Stimulated activated naive CD8-positive, alpha-beta T cell treated with anti-CD3 and anti-CD28 coated beads, Interleukin-15, Interleukin-2, amounts not matched to agents 100 U/mL and 50 U/mL, for 24 hours (primary cell): ENCODE data around the gene TRIM62.
A peak's percentile ranks its signal among the peaks of the same experiment; 100 is the strongest.

Experiments used
- ATAC-seq: fragments of 150-1000 bp; cut with Tn5 transposase; one replicate; pipeline ENCODE4 v1.10.0; 2021
- DNase-seq: peaks from one replicate; pipeline ENCODE4 v3.0.0; 2021

Gene TRIM62

GRCh38 chr1:33180226-33180910, 1.5 kb downstream of the TRIM62 start:
- peak; percentile 85 for DNase-seq

GRCh38 chr1:33178836-33179439, 2.9 kb downstream of the TRIM62 start:
- ATAC-seq, result no peak

More at GRCh38 chr1:33180226-33180910, 1.5 kb downstream of the TRIM62 start:
- peak; percentile 5 for ATAC-seq

DNA sequence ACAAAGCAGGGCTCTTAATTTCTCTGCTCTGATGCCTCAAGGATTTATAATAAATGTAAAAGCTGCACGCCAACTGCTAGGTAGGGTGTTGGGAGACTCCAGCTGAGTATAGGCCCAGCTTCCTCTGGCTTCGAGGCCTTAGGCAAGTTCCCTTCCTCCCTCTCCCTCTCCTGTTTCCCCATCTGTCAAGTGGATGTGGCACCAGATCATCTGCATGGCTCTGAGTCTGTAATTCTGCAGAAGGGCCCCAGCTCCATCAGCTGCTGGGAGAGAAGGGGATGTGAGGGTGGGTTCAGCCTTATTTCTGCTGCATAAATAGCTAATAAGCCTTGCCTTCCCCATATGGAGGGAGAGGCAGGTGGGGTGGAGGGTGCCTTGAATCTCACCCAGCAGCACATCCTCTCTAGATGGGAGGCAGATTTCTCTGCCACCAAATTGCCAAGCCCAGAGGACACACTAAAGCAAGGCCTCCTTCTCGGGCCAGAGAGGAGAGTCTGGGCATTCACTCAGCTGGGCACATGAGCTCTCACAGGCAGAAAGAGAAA, 3.8 kb downstream of the TRIM62 start:
- ATAC-seq (no peak), DNase-seq (no peak)

More at GRCh38 chr1:33178836-33179439, 2.9 kb downstream of the TRIM62 start:
- DNase-seq, result no peak

- DNase-seq (no peak), ATAC-seq (no peak)
These were observed 5.0 kb downstream of the TRIM62 start for GRCh38 chr1:33176887-33177286.

DNA sequence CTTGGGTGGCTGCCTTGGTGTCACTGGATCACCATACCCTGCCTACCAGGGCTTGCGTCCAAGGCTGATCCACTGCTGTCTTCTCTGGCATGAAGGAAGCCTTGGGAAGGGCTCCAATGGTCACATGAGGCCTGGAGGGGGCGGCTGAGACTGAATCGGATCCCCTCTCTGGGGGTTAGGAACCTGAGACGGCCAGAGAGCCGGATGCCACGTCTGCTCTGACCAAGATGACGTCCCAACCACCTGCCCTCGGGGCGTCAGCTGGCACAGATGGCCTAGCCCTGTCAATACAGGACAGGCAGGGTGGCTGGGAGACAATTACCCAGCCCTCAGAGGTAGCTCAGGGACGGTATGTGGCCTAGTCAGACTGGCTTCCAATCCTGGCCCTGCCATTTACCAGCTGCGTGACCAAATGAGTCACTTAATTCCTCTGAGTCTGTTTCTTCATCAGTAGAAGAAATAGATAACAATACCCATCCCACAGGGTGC, 5.4 kb downstream of the TRIM62 start:
- DNase-seq (no peak), ATAC-seq (no peak)

- ATAC-seq, result no peak
These were observed 6.0 kb downstream of the TRIM62 start for GRCh38 chr1:33175865-33176264.

GRCh38 chr1:33173091-33173490, 8.8 kb downstream of the TRIM62 start:
- ATAC-seq (no peak), DNase-seq (no peak)

More at GRCh38 chr1:33175865-33176264, 6.0 kb downstream of the TRIM62 start:
- DNase-seq, result no peak

- ATAC-seq, result no peak
- DNase-seq, result no peak
These were observed 9.6 kb downstream of the TRIM62 start for GRCh38 chr1:33171977-33172813.

DNA sequence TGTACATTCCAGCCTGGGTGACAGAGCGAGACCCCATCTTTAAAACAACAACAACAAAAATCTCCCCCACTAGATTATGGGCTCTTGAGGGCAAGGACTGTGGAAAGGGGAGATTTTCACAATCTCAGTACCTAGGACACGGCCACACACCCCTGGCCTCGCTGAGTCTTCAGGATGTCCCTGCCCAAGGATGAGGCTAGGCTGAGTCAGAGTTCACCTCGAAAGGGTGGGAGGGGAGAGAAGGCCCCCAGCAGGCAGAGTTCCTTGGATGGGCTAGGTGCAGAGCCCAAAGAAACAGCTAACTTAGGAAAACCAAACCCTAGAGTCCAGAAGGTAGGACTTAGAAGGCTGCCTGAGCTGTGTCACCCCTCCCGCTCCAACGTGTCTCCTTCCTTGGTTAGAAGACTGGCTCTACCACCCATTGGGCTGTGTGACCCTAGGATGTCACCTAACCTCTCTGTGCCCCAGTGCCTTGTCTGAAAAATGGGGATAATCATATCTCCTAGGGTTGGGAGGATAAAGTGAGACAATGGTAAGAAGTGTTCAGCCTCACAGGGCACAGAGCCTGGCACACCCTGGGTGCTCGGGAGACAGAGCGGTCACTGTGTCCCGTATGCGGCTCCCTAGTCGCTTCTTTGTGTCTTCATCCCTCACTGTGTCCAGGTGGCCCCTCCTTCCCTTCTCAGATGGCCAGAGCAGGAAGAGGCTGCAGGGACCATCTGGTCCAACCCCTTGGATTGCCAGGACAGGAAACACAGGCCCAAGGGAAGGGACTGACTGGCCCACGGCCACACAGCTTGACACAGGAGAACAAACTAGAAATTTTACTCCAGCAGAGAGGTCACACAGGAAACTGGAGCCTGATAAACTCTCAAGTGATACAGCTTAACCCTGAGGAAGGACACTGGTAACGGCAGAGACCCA, 11.2 kb downstream of the TRIM62 start:
- DNase-seq, result no peak
- ATAC-seq, result no peak

DNA sequence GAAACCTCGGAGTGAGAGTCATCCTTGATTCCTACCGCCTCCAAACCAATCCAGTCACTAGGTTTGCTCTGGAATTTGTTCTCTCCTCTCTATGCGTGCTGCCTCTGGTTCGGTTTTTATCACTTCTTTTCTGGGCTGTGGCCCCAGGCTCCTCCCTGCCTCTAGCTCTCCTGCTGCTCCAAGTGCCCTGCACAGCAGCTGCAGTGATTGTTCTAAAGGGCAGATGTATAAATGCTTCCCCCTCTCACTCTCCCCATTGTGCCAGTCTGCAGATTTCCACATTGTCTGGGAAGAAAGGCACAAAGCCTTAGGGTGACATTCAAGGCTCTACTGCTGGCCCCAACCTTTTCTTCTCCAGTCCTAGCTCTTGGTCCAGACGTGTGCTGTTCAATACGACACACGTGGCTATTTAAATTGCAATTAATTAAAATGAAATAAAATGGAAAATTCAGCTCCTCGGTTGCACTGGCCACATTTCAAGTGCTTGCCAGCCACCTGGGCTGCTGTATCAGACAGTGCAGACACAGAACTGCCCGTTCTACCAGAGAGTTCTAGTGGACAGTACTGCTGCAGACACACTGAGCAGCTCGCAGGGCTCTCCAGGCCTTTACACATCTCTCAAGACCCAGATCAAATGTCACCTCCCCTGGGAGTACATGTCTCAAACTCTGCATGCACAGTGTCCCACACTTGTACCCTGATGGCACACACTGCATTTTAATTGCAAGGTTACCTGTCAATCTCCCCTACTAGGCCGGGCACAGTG, 12.4 kb downstream of the TRIM62 start:
- DNase-seq (no peak), ATAC-seq (no peak)

DNA sequence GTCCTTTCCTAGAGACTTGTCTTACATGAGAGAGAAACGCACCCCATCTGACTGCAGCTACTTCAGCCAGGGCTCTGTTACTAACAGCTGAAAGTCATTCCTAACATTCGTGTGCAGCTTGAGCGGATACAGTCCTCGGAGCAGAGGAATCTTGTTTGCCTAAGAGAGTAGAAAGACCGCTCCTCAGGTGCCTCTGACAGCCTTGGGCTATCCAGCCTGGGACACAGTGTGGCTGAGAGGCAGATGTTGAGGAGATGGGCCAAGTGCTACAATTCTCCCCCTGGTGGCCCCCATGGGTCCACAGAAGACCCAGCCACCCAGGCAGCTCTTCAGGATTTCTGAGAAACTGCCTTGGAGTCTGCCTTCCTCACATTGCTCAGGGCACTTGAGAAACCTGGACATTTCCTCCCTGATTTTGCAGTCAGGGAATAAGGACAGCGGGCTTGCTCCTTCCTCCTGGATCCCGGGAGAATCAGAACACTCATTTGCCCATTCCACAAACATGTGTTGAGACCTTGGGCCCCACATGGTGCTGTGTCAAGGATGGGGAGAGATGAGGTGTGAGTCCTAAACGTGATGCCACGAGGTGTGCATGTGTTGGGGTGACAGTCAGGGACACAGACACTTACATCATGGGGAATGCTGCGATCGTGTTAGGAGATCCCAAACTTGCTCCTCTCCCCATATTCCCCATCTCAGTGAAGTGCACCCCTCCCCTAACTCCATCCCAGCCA, 13.1 kb downstream of the TRIM62 start:
- ATAC-seq (no peak), DNase-seq (no peak)

DNA sequence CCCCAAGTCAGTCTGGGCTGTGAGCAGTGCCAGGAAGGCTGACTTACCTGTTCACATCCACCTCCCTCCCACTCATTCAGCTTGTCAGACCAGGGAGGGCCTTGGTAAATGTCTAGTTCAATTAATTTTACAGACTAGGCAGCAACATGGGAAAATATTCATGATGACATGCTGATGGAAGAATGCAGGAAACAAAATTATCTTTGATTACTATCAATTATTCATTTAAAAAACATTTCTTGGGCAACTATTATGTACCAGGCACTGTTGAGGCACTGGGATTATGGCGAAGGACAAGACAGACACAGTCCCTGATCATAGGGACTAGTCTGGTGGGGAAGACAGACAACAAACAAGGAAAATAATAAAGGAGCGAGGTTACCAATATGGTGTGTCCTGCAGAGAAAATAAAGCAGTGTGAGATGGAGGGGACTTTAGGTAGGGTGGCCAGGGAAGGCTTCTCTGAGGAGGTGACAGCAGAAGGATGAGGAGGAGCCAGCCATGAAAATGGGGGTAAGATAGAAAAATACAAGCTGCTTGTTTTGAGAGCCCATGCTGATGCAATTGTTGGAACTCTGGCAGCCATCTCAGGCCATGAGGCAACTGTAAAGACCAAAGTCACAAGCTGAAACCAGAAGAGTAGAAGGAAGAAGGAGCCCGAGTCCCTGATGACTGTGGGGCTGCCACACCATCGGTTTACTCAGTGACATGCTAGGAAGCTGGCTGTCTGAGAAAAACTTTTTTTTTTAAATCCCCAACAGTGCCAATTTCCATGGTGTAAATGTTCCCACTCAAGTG, 14.0 kb downstream of the TRIM62 start:
- ATAC-seq (no peak), DNase-seq (no peak)

- ATAC-seq, result no peak
- no peak for DNase-seq
These were observed 16.0 kb downstream of the TRIM62 start for GRCh38 chr1:33165809-33166208.

DNA sequence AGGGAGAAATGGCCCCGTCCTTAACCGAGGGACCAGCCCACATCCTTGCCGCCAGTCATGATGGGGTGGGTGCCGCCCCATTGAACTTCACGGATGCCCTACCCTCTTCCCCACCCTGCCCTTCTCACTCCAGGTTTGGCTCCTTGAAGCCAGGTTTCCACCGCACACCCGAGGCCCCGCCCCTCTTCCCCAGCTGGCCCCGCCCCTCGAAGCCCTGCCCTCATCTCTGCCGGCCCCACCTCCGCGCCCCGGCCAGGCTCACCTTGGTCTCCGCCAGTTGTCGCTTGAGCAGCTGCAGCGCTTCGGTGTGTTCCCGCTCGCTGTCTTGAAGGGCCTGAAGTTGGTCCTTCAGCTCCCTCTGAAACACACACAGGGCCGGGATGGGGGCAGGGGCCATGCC, 16.6 kb downstream of the TRIM62 start:
- ATAC-seq (no peak), DNase-seq (no peak)

DNA sequence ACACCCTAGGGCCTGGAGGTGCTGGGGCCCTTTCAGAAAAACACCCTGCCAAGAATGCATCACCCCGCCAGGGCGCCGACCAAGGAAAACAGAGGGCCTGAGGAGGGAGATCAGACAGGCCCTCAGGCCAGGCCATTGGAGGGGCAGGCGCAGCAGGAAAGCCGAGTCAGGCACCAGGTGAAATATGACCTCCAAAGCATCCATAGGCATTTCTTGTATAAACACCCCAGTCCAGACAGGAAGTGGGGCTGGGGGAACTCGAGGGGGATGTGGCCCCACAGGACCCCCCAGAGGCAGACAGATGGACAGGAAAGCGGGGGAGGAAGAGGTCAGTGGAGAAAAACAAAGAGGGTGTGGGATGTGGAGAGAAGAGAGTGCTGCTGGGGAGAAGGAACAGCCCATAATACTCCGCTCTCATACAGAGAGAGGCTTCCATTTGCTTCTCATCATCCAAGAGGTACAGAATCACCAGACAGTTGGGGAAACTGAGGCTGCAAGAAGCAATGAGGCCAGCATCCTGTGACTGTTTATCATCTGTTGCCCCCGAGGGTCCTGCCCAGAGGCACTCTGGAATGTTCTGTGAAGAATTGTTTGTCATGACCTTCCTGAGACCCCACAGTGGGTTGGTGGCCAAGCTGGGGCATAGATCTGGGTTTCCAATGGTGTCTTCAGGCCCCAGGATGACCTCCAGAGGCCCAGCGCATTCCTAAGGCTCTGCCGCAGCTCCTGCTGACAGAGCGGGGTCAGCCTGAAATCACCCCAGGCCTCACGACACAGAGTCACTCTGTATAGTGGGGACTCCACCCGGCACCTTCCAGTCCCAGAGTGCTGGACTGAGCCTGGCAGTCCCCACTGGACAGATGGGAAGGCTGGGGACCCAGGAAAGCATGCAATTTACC, 18.0 kb downstream of the TRIM62 start:
- DNase-seq (no peak), ATAC-seq (no peak)

DNA sequence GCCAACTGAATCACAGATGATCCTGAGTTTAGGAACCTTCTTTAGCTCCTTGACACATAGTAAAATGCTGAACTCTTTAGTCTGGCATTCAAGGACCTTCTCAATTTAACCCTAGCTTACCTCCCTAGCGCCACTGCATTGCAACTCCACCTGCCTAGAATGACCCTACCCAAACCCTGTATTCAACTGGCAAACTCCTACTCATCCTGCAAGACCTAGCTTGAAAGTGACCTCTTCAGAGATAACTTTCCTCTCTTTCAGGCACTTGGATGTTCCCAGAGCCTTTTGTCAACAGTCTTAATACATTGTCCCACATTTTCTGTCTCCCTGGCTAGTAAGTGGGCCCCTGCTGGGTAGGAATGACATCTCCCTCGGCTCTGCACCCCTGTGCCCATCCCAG, 19.7 kb downstream of the TRIM62 start:
- DNase-seq (no peak), ATAC-seq (no peak)

DNA sequence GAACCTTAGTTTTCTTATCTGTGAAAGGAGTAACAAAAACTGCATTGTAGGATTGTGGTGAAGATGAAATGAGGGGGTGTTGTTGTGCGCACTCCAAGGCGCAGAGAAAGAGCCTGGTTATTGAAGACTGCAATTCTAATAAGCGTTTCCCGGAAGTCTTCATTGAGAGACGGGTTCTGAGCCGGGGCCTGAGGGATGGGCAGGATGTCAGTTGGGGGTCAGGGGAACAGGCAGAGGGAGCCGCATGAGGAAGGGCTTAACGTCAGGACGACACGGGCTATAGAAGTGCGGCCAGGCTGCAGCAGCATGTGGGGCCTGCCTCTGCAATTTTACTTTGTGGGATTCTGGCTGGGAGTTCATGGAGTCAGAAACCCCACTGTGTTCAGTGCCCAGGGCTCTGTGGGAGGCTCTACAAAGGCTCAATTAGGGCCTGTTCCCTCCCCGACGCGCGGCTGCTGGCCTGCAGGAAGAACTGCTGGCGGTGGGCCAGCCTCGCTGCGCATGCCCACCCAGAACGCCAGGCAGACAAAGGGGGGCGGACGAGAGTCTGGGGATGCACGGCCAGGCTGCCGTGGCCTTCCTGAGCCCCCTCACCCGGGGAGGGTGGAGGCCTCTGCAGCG, 20.7 kb downstream of the TRIM62 start:
- ATAC-seq (no peak), DNase-seq (no peak)

GRCh38 chr1:33159577-33159976, 22.3 kb downstream of the TRIM62 start:
- DNase-seq (no peak), ATAC-seq (no peak)
